ENCODE data around the gene GABRD.

The GABRD gene

GRCh38 chr1:2018217-2019171 is 651 bp upstream of the GABRD start:
- no peak for DNase-seq (ENCODE audit: low read depth in 2 of 2)

DNA sequence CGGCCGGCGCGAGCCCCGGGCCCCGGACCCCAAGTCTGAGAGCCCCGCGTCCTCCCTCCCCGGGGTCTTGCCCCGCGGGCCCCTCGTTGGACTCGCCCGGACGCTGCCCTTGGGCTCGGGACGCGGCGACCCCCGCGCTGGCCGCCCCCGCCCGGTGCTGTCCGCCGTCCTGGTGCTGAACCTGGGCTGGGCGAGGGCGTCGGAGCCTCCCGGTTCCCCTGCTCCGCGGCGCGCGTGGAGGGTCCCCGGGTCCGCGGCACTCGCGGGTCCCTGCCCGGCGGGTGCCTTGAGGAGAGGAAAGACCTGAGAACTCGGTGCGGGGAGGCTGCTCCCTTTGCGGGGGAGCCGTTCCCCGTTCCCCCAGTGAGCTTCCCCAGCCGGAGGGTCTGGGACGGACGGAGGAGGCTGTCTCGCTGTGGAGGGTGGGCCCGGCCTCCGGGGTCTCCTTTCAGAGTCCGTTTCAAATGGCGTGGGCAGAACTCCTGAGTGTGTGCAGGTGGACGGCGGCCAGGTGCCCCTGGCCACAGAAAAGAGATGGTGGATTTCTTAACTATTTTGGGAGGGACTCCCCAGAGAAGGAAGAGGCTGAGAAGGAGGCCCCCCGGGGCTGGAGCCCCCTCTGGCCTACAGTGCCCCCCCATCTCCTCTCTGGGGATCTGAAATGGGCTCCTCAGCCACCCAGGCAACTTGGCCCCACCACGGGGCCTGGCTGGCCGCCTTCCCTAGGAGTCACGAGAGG is 595 bp downstream of the GABRD start:
- no peak for DNase-seq (ENCODE audit: low read depth in 2 of 2)

- no peak for DNase-seq (ENCODE audit: low read depth in 2 of 2)
Measured at GRCh38 chr1:2020310-2020655, 1.1 kb downstream of the GABRD start.

DNA sequence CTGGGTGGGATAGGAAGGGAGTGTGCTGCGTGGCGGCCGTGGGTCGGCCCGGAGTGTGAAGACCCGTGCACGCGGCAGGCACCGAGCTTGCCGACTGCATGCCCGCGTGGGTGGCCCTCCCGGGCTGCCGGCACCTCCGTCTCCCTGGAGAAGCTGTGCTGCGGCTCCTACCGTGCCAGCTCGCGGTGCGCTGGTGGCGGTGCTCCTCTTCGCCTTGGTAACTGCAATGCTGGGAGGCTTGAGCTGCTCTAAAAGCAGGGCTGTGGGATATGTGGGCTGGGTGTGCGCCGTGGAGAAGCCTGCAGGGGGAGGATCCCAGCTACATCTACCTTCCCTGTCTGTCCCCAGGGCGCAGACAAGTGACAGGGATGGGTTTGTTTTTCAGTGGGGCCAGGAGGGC is 2.4 kb downstream of the GABRD start:
- no peak for DNase-seq (ENCODE audit: low read depth in 2 of 2)

GRCh38 chr1:2022063-2022770 is 3.1 kb downstream of the GABRD start:
- DNase-seq (ENCODE audit: low read depth in 2 of 2): no peak

GRCh38 chr1:2023187-2023586 is 4.0 kb downstream of the GABRD start:
- DNase-seq (ENCODE audit: low read depth in 2 of 2): no peak

GRCh38 chr1:2024451-2024850 is 5.3 kb downstream of the GABRD start:
- DNase-seq (ENCODE audit: low read depth in 2 of 2): no peak

- DNase-seq (ENCODE audit: low read depth in 2 of 2): no peak
Measured at GRCh38 chr1:2024887-2025286, 5.7 kb downstream of the GABRD start.

DNA sequence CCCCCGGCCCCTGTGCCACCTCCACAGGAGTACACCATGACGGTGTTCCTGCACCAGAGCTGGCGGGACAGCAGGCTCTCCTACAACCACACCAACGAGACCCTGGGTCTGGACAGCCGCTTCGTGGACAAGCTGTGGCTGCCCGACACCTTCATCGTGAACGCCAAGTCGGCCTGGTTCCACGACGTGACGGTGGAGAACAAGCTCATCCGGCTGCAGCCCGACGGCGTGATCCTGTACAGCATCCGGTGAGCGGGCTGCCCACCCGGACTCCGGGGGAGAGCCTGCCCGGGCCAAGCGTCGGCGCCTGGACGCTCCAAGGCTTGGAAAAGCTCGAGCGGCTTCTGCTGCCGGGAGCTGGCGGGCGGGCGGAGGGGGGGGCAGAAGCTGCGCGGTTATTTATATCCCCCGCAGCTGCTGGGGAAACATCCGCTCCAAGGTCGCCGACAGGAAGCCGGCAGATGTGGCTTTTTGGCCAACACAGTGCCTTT is 6.4 kb downstream of the GABRD start:
- DNase-seq (ENCODE audit: low read depth in 2 of 2): no peak

GRCh38 chr1:2027961-2028583 is 8.9 kb downstream of the GABRD start:
- no peak for DNase-seq (ENCODE audit: low read depth in 2 of 2)

GRCh38 chr1:2028870-2029560 is 9.9 kb downstream of the GABRD start:
- no peak for DNase-seq (ENCODE audit: low read depth in 2 of 2)

DNA sequence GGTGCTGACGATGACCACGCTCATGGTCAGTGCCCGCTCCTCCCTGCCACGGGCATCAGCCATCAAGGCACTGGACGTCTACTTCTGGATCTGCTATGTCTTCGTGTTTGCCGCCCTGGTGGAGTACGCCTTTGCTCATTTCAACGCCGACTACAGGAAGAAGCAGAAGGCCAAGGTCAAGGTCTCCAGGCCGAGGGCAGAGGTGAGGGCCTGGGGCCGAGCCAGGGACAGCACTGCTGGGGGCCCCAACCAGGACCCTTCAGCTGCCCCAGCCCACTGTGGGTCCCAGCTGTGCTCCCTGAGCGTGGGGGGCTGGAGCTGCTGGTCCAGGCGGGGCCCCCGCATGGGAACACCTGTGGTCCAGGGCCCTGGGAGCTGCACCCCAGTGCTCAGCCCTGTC is 10.4 kb downstream of the GABRD start:
- DNase-seq (ENCODE audit: low read depth in 2 of 2): no peak

DNA sequence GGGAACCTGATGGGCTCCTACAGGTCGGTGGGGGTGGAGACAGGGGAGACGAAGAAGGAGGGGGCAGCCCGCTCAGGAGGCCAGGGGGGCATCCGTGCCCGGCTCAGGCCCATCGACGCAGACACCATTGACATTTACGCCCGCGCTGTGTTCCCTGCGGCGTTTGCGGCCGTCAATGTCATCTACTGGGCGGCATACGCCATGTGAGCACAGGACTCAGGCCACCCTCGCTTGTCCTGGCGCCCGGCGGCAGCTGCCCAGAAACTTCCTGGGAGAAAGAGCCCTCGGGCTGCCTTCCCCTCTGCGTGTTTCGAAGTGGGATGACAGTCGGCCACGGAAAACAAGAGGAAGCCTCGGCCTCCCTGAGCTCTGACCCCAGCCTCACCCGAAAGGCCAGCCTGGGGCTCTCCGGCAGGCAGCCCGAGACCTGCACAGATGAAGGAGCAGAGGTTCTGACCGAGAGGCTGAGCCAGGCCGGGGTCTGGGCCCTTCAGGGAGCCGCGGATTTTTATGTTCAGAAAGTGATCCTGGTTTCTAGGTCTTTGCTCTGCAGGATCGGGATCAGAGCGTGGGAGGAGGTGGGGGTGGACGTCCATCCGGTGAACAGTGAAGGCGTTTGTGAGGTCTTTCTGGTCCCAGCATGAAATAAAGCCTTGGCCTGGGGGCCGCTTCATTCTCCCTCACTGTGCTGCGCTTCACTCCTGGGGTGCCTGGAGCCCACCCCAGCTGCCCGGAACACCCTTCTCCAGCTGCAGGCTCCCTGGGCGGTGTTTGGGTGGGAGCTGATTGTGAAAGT is 11.1 kb downstream of the GABRD start:
- no peak for DNase-seq (ENCODE audit: low read depth in 2 of 2)

DNA sequence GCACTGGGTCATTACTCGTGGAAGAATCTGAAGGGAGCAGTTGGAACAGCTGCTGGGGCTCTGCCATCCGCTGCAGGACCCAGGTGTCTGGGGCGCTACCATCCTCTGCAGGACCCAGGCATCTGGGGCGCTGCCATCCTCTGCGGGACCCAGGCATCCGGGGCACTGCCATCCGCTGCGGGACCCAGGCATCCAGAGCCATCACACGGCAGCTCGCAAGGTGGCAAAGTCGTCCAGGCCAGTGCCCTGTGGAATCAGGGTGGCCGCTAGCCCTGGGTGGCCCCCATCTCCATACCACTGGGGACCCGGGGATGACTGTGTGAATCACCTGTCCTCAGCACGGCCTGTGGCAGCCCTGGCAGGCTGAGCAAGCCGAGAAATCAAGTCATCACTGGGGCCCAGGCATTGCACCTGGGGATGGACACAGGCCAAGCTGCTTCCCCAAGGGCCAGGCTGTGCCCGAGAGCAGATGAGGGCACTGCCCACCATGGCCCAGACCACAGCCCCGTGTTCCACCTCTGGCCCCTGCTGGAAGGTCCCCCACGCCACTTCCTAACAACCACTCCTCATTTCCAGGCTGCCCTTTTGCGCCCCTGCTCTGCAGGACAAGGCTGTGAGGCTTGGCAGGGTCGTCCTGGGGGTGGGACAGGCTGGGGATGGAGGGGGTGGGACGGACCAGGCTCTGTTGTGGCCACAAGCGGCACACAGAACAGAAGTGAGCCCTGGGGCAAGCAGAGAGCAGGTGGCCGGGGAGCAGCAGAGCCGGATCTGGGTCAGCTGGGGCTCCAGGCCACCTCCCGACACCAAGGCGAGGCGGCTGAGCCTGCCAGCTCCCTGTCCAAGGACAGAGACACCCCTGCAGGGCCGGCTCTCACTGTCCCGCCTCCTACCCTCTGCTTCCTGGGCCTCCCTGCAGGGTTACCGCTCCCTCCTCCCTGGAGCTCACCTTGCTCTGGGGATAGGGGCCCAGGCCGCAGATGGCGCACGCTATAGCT is 12.7 kb downstream of the GABRD start:
- DNase-seq (ENCODE audit: low read depth in 2 of 2): no peak

GRCh38 chr1:2032737-2033136 is 13.6 kb downstream of the GABRD start:
- DNase-seq (ENCODE audit: low read depth in 2 of 2): no peak

DNA sequence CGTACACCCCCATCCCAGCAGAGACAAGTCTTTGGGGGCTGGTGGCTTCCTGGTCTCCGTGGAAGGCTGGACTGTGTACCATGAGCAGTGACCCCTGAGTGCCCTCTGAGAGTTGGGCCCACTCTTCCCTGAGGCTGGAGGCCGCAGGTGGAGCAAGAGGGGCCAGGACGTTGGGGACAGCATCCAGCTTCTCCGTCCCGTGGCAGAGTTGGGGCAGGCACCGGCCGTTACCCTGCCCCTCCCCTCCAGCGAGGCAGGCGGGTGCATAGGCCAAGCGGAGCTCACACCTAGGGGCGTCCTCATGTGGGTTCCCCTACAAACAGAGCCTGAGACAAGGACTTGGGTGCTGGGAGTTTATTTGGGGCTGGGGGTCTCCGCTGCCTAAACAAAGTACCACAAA is 14.0 kb downstream of the GABRD start:
- DNase-seq (ENCODE audit: low read depth in 2 of 2): no peak

DNA sequence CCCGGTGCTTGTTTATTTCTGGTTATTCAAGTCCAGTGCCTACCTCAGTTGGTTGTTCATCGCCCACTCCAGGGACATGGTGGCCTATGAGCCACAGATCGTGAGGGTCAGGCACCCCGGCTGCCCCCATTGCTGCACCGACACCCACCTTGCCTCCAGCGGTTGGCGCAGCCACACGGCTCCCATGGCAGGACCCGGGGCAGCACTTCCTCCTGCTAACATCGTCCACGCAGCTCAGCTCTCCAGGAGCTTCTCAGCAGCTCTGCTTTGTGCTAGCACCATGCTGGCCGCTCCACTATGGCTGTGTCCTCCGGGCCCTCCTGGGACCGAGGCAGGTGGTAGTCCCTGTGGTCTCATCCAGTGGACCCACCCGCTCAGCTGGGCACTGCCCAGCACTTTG is 17.1 kb downstream of the GABRD start:
- no peak for DNase-seq (ENCODE audit: low read depth in 2 of 2)

- no peak for DNase-seq (ENCODE audit: low read depth in 2 of 2)
Measured at GRCh38 chr1:2037314-2037979, 18.3 kb downstream of the GABRD start.

DNA sequence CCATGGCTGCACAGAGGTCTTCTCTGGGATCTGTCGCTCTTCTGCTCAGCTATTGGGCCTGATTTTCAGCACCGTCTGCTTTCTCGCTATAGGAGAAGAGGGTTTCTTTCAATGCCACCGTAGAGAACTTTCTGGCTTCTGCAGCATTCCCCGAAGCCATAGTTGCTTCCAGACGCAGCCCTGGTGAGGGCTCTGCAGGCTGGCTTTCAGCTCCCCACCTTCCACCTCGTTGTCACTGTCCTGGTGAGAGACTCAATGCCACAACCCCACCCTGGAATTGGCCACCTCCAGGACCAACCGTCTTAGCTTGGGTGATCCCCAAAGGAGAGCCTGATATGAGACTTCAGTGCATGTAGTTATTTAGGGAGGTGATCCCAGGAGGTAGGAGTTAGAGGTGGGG is 19.1 kb downstream of the GABRD start:
- DNase-seq (ENCODE audit: low read depth in 2 of 2): no peak
